GM21360 (cell line): ENCODE results near the gene CTPS2.
A peak's percentile ranks its signal among the peaks of the same experiment; 100 is the strongest.

ENCODE experiments used
- ATAC-seq: cut with Tn5 transposase; IDR thresholded peaks from one replicate; pipeline ENCODE4 v1.9.1; 2021; ENCODE audit warnings: mild to moderate bottlenecking, moderate library complexity; ENCODE audit not compliant: unreplicated experiment

The CTPS2 gene

GRCh38 chrX:16714504-16714903, 2.0 kb upstream of the CTPS2 start:
- ATAC-seq = no peak

GRCh38 chrX:16711893-16712547, 449 bp downstream of the CTPS2 start:
- ATAC-seq = peak; percentile 33

- peak; percentile 41 for ATAC-seq
These were observed 1.2 kb downstream of the CTPS2 start for GRCh38 chrX:16711219-16711811.

- ATAC-seq = no peak
These were observed 4.5 kb downstream of the CTPS2 start for GRCh38 chrX:16708016-16708415.

- ATAC-seq = no peak
These were observed 7.1 kb downstream of the CTPS2 start for GRCh38 chrX:16705370-16705769.

GRCh38 chrX:16702700-16703599, 9.5 kb downstream of the CTPS2 start:
- ATAC-seq = no peak

GRCh38 chrX:16700734-16701133, 11.7 kb downstream of the CTPS2 start:
- ATAC-seq = no peak

GRCh38 chrX:16699389-16699788, 13.1 kb downstream of the CTPS2 start:
- no peak for ATAC-seq

GRCh38 chrX:16696956-16697355, 15.5 kb downstream of the CTPS2 start:
- no peak for ATAC-seq

- peak; percentile 86 for ATAC-seq
These were observed 17.3 kb downstream of the CTPS2 start for GRCh38 chrX:16695079-16695676.

- ATAC-seq = no peak
These were observed 25.0 kb downstream of the CTPS2 start for GRCh38 chrX:16687514-16687913.

- no peak for ATAC-seq
These were observed 29.3 kb downstream of the CTPS2 start for GRCh38 chrX:16683007-16683664.

- ATAC-seq = no peak
These were observed 33.8 kb downstream of the CTPS2 start for GRCh38 chrX:16678689-16679088.

GRCh38 chrX:16671005-16671404, 41.5 kb downstream of the CTPS2 start:
- ATAC-seq = no peak

GRCh38 chrX:16666541-16666940, 45.9 kb downstream of the CTPS2 start:
- no peak for ATAC-seq

- ATAC-seq = no peak
These were observed 47.4 kb downstream of the CTPS2 start for GRCh38 chrX:16665089-16665488.

- no peak for ATAC-seq
These were observed 47.8 kb downstream of the CTPS2 start for GRCh38 chrX:16664626-16665025.

- ATAC-seq = no peak
These were observed 48.4 kb downstream of the CTPS2 start for GRCh38 chrX:16664074-16664473.

GRCh38 chrX:16662402-16662801, 50.1 kb downstream of the CTPS2 start:
- ATAC-seq = no peak

- ATAC-seq = no peak
These were observed 51.0 kb downstream of the CTPS2 start for GRCh38 chrX:16661495-16661894.

GRCh38 chrX:16659321-16659720, 53.1 kb downstream of the CTPS2 start:
- ATAC-seq = no peak
